Keratinocyte (primary cell): ENCODE data around the gene PIGP. TPM values are rescaled to one million over a fixed set of nuclear protein-coding genes. Genes with fewer than 3 reads are reported as not detected.
"Not testable (repeated sequence)": the region's sequence is repeated elsewhere in the genome, so short reads cannot be mapped to it uniquely, and the experiment has no call there.

Experiments used
- DNase-seq: peaks from one replicate; pipeline ENCODE4 v3.0.0-alpha.2; 2011; ENCODE audit warnings: low read depth, missing footprints, low spot score
- FAIRE-seq: peaks from 2 replicates; lab custom pipeline; 2011; peaks lifted over from hg19 to GRCh38; lab: Jason Lieb, UNC
- H2AFZ ChIP-seq: 2 replicates; pipeline ENCODE4 v1.6.0; 2012; ENCODE audit warnings: low read length, control low read depth, inconsistent platforms; ENCODE audit not compliant: control insufficient read depth
- H3K27ac ChIP-seq: 2 replicates; pipeline ENCODE4 v1.5.1; 2011; ENCODE audit warnings: low read length; ENCODE audit not compliant: control insufficient read depth, insufficient read depth
- H3K27me3 ChIP-seq: 3 replicates; pipeline ENCODE4 v1.6.0; 2011; ENCODE audit warnings: low read length; ENCODE audit not compliant: control insufficient read depth, insufficient read depth; ENCODE audit errors: extremely low read depth
- H3K36me3 ChIP-seq, 2 experiments: 2 replicates in 1 of 2; 3 replicates in 1 of 2; pipeline ENCODE4 v1.5.1; 2011; ENCODE audit warnings: low read length in 2 of 2, mild to moderate bottlenecking in 1 of 2; ENCODE audit not compliant: control insufficient read depth in 2 of 2, insufficient read depth in 2 of 2; ENCODE audit errors: extremely low read depth in 1 of 2
- H3K4me1 ChIP-seq: 3 replicates; pipeline ENCODE4 v1.5.1; 2011; ENCODE audit warnings: low read length; ENCODE audit not compliant: control insufficient read depth, insufficient read depth; ENCODE audit errors: extremely low read depth
- H3K4me2 ChIP-seq: 3 replicates; pipeline ENCODE4 v1.6.0; 2011; ENCODE audit warnings: low read depth, low read length; ENCODE audit not compliant: control insufficient read depth, insufficient read depth; ENCODE audit errors: extremely low read depth
- H3K4me3 ChIP-seq, 3 experiments: fragments of 200-600 bp in 1 of 3; sonication (generic) in 1 of 3; 2 replicates in 2 of 3; 3 replicates in 1 of 3; pipeline ENCODE4 v1.5.1; 2011 to 2016; ENCODE audit warnings: low read length in 3 of 3, mild to moderate bottlenecking in 3 of 3, control low read depth in 2 of 3, inconsistent platforms in 1 of 3, low read depth in 1 of 3, mixed read lengths in 1 of 3, mixed run types in 1 of 3, moderate library complexity in 1 of 3; ENCODE audit not compliant: control insufficient read depth in 2 of 3, insufficient read depth in 2 of 3; ENCODE audit errors: extremely low read depth in 1 of 3
- H3K79me2 ChIP-seq: 2 replicates; pipeline ENCODE4 v1.6.0; 2012; ENCODE audit warnings: low read length; ENCODE audit not compliant: control insufficient read depth, insufficient read depth
- H3K9ac ChIP-seq: 3 replicates; pipeline ENCODE4 v1.6.0; 2011; ENCODE audit warnings: low read length; ENCODE audit not compliant: control insufficient read depth, insufficient read depth; ENCODE audit errors: extremely low read depth
- H3K9me1 ChIP-seq: 3 replicates; pipeline ENCODE4 v1.6.0; 2011; ENCODE audit warnings: low read length; ENCODE audit not compliant: control insufficient read depth, insufficient read depth; ENCODE audit errors: extremely low read depth
- H3K9me3 ChIP-seq: 2 replicates; pipeline ENCODE4 v1.5.1; 2012; ENCODE audit warnings: low read depth, low read length; ENCODE audit not compliant: control insufficient read depth
- H4K20me1 ChIP-seq: 3 replicates; pipeline ENCODE4 v1.6.0; 2011; ENCODE audit warnings: low read length; ENCODE audit not compliant: control insufficient read depth, insufficient read depth; ENCODE audit errors: extremely low read depth
- EZH2 ChIP-seq: IDR thresholded peaks from one replicate; pipeline ENCODE4 v1.6.1; 2012; ENCODE audit warnings: inconsistent platforms, mild to moderate bottlenecking, low read length, moderate library complexity
- dilution Hi-C: fragments of 300-500 bp; cut with MboI; formaldehyde crosslinking; loops from one replicate; pipeline ENCODE4 v1.7.0; 2020; ENCODE audit warnings: low sequenced_read_pairs; ENCODE audit not compliant: extremely low pct_ligation_motif_present
- polyA plus RNA-seq, 5 experiments: library from polyadenylated mRNA; depleted of rRNA in 3 of 5; stranded (reverse) in 3 of 5; stranded (forward) in 1 of 5; unstranded in 1 of 5; fragments of >200 nt; gene quantifications; 1 replicate in 1 of 5; 2 replicates in 3 of 5; 3 replicates in 1 of 5; pipeline versions ENCODE4 v1.2.1 to v1.2.3, GENCODE V29; 2011 to 2012; ENCODE audit warnings: missing spikeins in 2 of 5, low read depth in 1 of 5, low replicate concordance in 1 of 5
- TF ChIP-seq, protein P1 (sequence below), 3 experiments: IDR thresholded peaks in 1 of 3; conservative IDR thresholded peaks in 1 of 3; optimal IDR thresholded peaks in 1 of 3; 2 replicates in 2 of 3; 3 replicates in 1 of 3; pipeline versions ENCODE3 to v1.5.1; 2011; ENCODE audit warnings: low read length in 3 of 3, mild to moderate bottlenecking in 3 of 3, moderate library complexity in 2 of 3, control low read depth in 1 of 3, inconsistent platforms in 1 of 3; ENCODE audit not compliant: insufficient read depth in 2 of 3; ENCODE audit errors: extremely low read depth in 1 of 3

The PIGP gene
- polyA plus RNA-seq, 1 donor (not counting 4 experiments of a cell fraction or from before 2014, with no cell fraction given), result 31.8 TPM

DNA sequence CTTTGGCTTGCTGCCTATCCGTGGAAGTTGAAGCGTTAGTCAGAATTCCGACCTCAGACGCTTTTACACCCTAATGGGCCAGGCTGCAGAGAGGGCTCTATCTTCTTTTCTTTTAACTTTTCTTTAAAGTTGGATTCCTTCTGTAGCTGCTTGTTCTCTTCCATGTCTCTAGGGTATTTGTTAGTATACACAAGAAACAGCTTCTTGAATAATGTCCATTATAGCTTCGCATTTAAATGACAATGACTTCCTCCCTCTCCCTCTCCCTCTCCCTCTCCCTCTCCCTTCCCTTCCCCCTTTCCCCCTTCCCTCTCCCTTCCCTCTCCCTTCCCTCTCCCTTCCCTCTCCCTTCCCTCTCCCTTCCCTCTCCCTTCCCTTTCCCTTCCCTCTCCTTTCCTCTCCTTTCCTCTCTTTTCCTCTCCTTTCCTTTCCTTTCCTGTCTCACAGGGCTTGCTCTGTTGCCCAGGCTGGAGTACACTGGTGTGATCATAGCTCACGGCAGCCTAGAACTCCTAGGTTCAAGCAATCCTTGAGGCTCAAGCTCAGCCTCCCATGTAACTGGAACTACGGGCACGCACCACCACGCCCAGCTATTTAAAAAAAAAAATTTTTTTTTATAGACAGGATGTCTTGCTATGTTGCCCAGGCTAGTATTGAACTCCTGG lies 33.3 kb downstream of the PIGP start:
- no peak for TF ChIP-seq EZH2
- TF ChIP-seq, protein P1, sequence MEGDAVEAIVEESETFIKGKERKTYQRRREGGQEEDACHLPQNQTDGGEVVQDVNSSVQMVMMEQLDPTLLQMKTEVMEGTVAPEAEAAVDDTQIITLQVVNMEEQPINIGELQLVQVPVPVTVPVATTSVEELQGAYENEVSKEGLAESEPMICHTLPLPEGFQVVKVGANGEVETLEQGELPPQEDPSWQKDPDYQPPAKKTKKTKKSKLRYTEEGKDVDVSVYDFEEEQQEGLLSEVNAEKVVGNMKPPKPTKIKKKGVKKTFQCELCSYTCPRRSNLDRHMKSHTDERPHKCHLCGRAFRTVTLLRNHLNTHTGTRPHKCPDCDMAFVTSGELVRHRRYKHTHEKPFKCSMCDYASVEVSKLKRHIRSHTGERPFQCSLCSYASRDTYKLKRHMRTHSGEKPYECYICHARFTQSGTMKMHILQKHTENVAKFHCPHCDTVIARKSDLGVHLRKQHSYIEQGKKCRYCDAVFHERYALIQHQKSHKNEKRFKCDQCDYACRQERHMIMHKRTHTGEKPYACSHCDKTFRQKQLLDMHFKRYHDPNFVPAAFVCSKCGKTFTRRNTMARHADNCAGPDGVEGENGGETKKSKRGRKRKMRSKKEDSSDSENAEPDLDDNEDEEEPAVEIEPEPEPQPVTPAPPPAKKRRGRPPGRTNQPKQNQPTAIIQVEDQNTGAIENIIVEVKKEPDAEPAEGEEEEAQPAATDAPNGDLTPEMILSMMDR (optimal IDR thresholded peaks at IDR 0.05 in 1 of 3, IDR thresholded peaks at IDR 0.05 in 1 of 3, conservative IDR thresholded peaks at IDR 0.05 in 1 of 3; ENCODE audit: extremely low read depth in 1 of 3, insufficient read depth in 2 of 3, low read length in 3 of 3), result no peak
- H3K4me3 ChIP-seq, result no peak overlapping the region
- dilution Hi-C loops, result no loop called here
- no peak for DNase-seq
- no peak overlapping the region for H3K4me2 ChIP-seq
- no peak for FAIRE-seq
- no peaks in the 10 kb centered on the region for H3K27me3 ChIP-seq
- H3K9ac ChIP-seq, result no peak overlapping the region
- no peaks in the 10 kb centered on the region for H3K4me1 ChIP-seq
- H2AFZ ChIP-seq, result no peak overlapping the region
- no peaks in the 10 kb centered on the region for H3K36me3 ChIP-seq
- no peak overlapping the region for H3K27ac ChIP-seq
- H3K9me1 ChIP-seq, result no peaks in the 10 kb centered on the region
- no peaks in the 10 kb centered on the region for H4K20me1 ChIP-seq
- H3K9me3 ChIP-seq, result no peaks in the 10 kb centered on the region
- no peaks in the 10 kb centered on the region for H3K79me2 ChIP-seq

DNA sequence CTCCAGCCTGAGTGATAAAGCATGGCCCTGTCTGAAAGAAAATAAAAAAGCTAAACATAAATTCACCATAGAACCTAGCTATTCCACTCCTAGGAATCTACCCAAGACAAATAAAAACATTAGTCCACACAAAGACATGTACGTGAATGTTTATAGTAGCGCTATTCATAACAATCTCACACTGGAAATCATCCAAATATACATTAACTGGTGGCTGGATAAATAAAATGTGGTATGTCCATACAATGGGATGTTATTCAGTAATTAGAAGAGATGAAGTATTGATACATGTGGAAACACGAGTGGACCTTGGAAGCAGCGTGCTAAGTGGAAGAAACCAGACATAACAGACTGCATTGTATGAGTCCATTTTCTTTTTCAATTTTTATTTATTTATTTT lies 36.7 kb downstream of the PIGP start:
- dilution Hi-C loops, result no loop called here
- Histone ChIP-seq H3K9me1 (no peaks in the 10 kb centered on the region), H3K4me3 (no peak overlapping the region), H4K20me1 (no peaks in the 10 kb centered on the region), H3K36me3 (no peaks in the 10 kb centered on the region), H3K4me1 (no peaks in the 10 kb centered on the region), H3K9ac (no peak overlapping the region), H3K9me3 (no peaks in the 10 kb centered on the region), H3K27ac (no peak overlapping the region), H3K27me3 (no peaks in the 10 kb centered on the region), H2AFZ (no peak overlapping the region), H3K4me2 (no peak overlapping the region), H3K79me2 (no peaks in the 10 kb centered on the region)
- DNase-seq (no peak), FAIRE-seq (no peak)
- no peak for TF ChIP-seq EZH2
- TF ChIP-seq, protein P1 (optimal IDR thresholded peaks at IDR 0.05 in 1 of 3, IDR thresholded peaks at IDR 0.05 in 1 of 3, conservative IDR thresholded peaks at IDR 0.05 in 1 of 3; ENCODE audit: extremely low read depth in 1 of 3, insufficient read depth in 2 of 3, low read length in 3 of 3), result no peak

DNA sequence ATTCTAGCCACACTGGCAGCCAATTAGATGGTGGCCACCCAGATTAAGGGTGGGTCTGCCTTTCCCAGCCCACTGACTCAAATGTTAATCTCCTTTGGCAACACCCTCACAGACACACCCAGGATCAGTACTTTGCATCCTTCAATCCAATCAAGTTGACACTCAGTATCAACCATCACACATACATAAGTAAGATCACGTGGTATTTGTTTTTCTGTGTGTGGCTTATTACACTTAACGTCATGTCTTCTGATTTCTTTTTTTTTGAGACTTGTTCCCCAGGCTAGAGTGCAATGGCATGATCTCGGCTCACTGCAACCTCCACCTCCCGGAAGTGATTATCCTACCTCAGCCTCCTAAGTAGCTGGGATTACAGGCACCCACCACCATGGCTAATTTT lies 38.5 kb downstream of the PIGP start:
- FAIRE-seq, H3K27ac ChIP-seq, DNase-seq, H3K4me2 ChIP-seq, dilution Hi-C loops, H3K36me3 ChIP-seq, H3K4me1 ChIP-seq, H2AFZ ChIP-seq, H4K20me1 ChIP-seq, H3K9ac ChIP-seq, H3K9me3 ChIP-seq, H3K27me3 ChIP-seq, H3K9me1 ChIP-seq, H3K79me2 ChIP-seq, H3K4me3 ChIP-seq: not testable (repeated sequence)
